ENCODE data around the gene LYL1.
"Not testable (repeated sequence)": the region's sequence is repeated elsewhere in the genome, so short reads cannot be mapped to it uniquely, and the experiment has no call there.

The LYL1 gene

DNA sequence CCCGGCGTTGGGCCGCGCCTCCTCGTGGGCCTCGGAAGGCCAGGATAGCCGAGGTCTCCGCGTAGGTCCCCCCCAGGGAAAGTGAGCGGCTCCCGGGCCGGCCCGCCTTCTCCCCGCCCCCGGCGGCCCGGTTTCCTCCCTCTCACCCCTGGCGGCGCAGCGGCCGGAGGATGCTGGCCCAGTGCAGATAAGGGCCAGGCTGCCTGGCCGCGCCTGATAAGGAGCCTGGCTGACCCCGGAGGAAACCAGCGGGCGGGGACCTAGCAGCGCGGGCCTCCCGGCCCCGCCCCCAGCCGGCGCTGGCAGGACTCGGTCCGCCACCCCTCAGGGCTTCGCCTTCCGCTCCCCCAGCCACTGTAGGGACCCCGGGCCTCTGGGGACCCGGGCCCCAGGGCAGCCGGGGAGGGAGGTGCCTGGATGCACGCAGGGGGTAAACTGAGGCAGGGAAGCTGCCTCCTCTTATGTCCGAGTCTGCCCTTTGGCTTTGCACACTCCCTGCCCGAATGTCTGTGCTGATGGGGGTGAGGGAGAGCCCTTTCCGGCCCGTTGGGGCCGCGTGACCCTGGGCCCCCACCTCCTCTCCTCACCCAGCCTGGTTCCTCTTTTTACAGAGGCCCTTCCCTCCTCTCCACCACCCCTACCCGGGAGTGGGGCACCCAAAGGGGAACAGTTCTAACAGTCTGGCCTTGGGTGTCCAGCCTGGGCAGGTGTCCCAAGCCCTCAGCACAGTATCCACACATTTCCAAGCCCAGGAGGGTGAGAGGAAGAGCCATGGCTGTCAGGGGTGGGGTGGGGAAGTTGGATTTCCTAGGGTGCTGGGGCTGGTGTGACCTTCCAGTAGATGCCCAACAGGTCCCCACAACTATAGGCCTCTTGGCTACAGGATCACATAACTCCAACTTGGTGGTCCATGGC is at the start of gene LYL1:
Gene LYL1 (minus strand): TSS at position 193 of the 915 bp plus-strand sequence. CDS start 1,687 bp downstream, outside the sequence.
- no peak for DNase-seq (ENCODE audit: low read depth in 3 of 3)

DNA sequence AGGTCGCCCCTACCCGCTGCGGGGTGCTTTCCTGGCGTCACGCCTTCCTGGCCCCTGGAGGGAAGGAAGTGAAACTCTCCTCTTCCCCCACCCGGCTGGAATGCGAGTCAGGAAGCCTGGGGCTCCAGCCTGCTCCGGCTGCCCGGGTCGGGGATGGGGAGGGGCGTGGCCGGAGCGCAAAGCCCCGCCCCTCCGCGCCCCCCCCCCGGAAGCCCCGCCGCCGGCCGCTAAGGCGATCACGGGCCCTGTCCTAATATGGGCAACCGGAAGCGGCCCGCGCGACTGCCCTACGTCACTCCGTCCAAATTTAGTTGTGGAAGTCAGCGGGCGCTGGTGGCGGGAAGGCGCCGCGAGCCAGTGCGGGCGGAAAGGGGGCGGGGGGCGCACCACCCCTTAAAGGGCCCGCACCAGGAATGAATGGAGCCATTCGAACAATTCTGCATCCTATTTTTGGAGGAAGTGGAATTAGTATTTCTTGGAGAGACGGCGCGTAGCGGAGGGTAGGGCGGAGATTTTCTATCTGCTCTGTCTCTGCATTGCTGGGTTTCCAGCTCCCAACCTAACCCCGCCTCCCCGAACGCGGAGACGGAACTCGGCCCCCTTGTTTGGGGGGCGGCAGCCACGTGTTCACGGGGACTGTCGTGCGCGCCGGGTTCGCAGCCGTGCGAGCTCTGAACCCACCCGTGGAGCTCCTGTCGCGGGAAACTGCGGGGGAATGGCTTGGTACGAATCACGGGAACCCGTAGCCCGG is 49.1 kb upstream of the LYL1 start:
- peak; percentile 90 to 96 (median 90) for DNase-seq (ENCODE audit: low read depth in 3 of 3)

DNA sequence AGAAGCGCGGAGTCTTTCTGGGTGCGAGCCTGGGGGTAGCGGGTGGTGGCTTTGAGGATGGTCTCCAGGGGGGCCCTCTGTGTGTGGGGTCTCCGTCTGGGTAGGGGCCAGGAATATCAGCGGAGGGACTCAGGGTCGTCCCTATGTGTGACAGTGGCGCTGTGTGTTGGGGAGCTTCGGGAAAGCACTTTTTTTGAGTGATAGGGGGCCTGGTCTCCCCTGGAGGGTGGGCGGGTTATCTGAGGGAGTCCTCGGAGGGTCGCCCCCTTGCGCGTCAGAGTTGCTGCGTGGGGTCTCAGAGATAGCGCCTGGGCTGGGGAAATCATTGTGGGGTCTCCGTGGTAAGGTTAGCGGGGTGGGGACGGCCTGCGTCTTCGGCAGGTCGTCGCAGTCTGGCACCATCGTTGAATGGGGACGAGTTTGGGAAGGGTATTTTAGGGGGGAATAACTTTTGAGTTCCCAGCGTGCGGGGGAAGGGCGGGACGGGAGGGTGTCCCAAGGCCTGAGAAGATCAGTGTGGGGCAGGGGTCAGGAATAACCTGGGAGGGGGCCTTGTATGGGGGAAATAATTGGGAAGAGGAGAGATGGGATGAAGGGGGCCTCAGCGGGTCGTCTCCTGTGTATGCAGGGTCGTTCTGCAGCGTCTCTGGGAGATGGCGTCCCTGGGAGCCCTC is 48.4 kb upstream of the LYL1 start:
- DNase-seq (ENCODE audit: low read depth in 3 of 3): no peak

DNA sequence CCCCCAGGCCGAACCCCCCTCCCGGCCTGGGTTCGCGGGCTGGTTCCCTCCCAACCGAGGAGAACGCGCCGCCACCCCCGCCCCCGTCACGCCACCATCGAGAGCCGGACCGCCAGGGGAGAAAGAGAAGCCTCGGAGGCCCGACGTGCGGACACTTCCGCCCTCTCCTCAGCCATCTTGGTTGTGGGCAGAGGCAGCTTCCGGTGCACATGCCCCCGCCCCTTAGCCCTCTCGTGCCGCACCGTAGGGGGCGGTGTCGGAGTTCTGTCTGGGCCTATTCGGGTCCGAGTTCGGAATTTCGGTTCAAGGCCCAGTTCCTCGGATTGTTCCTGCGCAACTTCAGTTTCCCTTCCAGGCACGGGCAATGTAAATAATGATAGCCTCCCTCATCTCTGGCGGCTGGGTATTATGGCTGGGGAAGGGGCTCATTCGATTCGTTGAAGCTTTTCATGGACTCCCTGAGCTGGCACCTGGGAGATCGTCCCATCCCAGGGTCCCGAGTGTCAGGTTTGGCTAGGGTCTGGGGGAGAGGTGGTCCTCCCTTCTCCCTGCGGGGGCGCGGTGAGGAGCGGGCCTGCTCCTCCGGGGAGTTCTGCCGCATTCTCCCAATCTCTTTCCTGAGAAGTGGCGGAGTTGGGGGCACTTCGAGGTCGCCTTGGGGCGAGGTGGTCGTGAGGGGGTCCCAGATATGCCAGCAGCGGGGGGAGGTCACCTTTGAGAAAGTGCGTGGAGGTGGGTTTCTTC is 47.7 kb upstream of the LYL1 start, which contains the start of the genes IER2 and STX10:
Gene IER2 (plus strand): TSS at position 225 of the 744 bp plus-strand sequence. CDS start 2,776 bp downstream, outside the sequence.
Gene STX10 (minus strand): TSS at position 189 of the 744 bp plus-strand sequence. CDS start 202 bp downstream, outside the sequence.
- DNase-seq (ENCODE audit: low read depth in 3 of 3): peak; percentile 84 to 93 (median 88)

DNA sequence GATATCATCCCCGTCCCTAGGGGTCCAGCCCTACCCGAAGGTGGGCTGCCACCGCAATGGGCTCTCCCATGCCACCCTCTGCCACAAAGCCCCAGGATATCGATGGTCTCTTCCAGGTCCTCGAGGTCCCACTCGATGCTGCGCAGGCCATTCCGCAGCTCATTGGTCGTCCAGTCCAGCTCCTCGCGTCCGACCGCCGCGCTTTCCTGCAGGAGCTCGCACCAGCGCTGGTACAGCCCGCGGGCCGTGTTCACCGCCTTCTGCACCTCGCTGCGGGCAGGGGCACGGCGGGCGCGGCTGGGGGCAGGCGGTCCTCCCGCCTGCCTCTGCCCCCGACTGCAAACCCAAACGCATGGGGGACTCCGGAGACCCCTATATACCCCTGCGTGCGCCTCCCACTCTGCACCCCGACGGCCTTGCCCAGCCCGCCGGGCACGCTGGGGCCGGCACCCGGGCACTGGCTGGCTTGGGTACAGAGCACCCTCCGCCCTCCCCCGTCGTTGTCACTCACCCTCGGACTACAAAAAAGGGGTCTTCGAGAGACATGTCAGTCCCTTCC is 47.0 kb upstream of the LYL1 start:
- DNase-seq (ENCODE audit: low read depth in 3 of 3): peak in 1 of 3 experiments; percentile 35

DNA sequence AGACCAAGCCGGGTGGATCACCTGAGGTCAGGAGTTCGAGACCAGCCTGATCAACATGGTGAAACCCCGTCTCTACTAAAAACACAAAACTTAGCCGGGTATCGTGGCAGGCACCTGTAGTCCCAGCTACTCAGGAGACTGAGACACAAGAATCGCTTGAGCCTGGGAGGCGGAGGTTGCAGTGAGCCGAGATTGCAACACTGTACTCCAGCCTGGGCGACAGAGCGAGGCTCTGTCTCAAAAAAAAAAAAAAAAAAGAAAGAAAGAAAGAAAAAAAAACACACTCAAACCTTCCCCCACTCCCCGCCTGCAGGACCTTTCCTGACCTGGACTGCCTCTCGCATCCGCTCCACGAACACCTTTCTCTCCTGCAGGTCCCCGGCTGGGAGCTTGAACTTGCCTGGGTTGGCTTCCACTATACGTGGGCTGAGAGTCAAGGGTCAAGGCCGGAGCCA is 46.5 kb upstream of the LYL1 start:
- DNase-seq (ENCODE audit: low read depth in 3 of 3): not testable (repeated sequence)

DNA sequence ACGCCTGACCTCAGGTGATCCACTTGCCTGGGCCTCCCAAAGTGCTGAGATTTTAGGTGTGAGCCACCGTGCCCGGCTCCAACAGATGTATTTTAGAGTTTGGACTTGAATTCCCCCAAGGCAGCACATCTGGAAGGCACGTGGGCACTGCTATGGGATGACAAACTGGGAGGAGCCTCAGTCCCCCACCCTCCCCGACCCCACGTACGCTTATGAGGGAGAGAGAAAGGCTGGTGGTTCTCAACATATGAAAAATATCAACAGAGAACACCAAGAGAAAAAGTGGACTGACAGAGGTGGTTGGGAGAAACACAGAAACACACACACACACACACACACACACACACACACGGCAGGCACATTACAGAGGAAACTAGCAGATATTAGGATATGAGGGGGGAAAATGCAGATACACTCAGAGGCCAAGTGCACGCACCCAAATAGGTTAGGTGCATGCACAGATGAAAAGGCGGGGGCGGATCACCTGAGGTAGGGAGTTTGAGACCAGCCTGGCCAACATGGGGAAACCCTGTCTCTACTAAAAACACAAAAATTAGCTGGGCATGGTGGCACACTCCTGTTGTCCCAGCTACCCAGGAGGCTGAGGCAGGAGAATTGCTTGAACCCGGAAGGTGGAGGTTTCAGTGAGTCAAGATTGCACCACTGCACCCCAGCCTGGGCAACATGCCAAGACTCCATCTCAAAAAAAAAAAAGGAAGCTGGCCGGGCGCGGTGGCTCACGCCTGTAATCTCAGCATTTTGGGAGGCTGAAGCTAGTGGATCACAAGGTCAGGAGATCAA is 44.3 kb upstream of the LYL1 start:
- DNase-seq (ENCODE audit: low read depth in 3 of 3): no peak

DNA sequence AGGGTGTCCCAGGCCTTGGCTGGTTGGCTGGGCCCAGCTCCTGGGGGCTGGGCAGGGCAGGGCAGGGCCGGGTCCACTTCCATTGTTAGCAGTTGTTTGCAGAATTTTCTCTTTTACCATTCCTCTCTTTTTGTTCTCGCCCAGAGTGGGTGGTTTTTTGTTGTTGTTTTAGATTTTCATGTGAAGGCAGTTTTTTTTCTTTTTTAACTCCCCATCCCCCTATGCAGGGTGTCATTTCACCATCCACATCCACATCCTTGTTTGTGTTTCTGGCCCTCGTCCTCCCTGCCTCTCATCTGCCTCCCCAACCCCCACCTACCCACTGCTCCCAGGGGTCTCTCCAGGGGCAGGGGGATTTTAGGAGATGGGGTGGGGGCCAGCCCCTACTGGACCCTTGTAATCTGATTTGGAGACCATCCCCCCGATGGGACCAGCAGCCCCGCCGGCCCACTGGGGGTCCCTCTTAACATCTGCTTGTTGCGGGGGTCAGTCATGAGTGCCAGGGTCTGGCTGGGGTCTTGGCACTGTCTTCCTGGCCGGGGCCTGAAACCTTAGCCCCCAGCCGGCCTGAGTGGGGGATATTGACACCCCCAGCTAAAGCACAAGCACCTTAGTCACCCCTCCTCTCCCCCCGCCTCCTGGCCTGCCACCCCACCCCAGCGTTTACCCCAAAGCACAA is 37.1 kb upstream of the LYL1 start:
- DNase-seq (ENCODE audit: low read depth in 3 of 3): no peak

DNA sequence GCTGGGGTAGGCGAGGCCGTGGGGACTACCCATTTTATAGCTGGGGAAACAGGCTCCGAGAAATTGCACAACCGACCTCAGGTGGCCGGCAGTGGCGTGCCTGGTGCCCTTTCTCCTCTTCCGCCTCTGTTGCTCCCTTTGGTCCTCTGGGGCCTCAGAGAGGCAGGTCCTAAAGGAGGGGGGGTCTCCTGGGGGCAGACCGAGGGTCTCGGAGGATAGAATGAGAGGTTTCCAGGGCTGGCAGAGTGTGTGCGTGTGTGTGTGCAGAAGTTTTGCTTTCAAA is 36.2 kb upstream of the LYL1 start:
- no peak for DNase-seq (ENCODE audit: low read depth in 3 of 3)

DNA sequence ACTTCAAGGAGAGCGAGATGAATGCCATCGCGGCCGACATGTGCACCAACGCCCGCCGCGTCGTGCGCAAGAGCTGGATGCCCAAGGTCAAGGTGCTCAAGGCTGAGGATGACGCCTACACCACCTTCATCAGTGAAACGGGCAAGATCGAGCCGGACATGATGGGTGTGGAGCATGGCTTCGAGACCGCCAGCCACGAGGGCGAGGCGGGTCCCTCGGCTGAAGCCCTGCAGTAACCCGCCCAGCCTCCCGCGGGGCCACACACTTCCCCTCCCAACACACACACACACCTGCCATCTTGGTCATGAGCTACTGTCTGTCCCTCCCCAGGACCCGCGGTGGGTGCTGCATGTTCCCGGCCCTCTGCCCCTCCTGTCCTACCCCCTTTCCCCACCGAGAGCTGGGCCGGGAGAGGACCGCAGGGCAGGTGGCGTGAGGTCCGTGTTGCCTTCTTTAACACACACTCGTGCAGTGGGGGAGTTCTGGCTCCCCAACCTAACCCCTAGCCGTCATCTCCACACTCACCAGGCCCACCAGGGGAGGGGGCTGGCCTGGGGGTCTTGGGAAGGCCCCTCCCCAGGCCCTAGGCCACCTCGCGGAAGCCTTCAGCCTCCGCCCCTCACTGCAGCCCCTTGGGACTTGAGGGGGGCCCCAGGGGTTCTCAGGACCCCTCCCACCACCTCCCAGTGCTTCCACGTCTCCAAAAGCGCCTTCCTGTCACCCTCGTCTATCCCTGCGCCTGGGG is 35.7 kb upstream of the LYL1 start:
- no peak for DNase-seq (ENCODE audit: low read depth in 3 of 3)

DNA sequence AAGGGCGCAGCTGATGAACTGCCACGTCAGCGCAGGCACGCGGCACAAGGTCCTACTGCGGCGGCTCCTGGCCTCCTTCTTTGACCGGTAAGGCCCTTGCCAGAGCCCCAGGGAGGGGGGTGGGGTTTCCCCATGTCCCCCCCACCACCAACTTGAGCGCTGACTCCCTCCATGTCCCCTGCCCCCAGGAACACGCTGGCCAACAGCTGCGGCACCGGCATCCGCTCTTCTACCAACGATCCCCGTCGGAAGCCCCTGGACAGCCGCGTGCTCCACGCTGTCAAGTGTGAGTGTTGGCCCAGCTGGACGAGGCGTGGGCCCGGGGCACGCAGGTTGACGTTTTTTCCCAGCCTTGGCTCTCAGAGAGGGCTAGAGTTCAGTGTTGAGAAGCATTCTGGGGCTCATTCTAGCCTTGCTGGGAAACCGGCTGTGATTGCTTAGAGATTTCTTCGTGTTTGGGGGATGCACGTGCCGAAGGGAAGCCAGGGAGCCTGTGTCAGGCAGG is 34.7 kb upstream of the LYL1 start:
- DNase-seq (ENCODE audit: low read depth in 3 of 3): no peak

DNA sequence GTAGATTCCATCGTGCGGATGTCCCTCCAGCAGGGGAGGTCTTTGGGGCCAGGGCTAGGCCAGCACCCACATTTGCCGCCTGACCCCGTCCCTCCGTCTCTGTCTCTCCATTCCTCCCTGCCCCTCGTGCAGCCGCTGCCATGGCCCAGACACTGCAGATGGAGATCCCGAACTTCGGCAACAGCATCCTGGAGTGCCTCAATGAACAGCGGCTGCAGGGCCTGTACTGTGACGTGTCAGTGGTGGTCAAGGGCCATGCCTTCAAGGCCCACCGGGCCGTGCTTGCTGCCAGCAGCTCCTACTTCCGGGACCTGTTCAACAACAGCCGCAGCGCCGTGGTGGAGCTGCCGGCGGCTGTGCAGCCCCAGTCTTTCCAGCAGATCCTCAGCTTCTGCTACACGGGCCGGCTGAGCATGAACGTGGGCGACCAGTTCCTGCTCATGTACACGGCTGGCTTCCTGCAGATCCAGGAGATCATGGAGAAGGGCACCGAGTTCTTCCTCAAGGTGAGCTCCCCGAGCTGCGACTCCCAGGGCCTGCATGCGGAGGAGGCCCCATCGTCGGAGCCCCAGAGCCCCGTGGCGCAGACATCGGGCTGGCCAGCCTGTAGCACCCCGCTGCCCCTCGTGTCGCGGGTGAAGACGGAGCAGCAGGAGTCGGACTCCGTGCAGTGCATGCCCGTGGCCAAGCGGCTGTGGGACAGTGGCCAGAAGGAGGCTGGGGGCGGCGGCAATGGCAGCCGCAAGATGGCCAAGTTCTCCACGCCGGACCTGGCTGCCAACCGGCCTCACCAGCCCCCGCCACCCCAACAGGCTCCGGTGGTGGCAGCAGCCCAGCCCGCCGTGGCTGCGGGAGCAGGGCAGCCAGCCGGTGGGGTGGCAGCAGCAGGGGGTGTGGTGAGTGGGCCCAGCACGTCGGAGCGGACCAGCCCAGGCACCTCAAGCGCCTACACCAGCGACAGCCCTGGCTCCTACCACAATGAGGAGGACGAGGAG is 32.7 kb upstream of the LYL1 start:
- no peak for DNase-seq (ENCODE audit: low read depth in 3 of 3)

DNA sequence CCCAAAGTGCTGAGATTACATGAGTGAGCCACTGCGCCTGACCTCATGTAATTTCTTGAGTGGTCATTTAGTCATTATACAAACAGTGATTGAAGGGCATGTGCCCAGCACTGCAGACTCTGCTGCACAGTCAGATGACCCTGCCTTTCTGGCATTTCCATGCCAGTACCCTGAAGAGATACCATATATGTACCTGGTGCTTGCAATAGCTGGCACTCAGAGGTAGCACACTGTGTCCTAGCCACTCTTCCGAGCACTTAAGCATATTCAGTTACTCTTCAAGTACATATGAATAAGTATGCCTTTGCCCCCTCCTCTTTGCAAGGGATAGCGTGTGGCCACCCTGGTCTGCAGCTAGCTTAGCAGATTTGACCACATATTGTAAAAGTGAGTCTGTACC is 32.0 kb upstream of the LYL1 start:
- DNase-seq (ENCODE audit: low read depth in 3 of 3): no peak

DNA sequence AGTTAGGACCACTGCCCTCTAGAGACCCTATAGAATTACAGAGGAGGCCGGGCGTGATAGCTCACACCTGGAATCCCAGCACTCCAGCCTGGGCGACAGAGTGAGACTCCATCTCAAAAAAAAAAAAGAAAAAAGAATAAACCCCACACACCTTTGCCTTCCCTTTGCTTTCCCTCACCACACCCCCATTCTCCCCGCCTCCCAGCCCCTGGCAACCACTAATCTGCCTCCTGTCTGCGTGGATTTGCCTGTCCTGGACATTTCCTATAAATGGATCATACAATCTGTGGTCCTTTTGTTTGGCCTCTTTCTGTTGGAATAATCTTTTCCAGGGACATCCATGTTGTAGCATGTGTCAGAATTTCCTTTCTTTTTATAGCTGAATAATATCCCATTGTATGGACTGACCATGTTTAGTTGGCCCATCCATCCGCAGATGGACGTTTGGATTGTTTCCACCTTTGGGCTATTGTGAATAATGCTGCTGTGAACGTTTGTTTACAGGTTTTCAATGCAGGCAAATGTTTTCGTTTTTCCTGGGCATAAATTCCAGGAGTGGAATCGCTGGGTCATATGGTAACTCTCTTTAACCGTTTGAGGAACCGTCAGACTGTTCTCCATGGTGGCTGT is 30.7 kb upstream of the LYL1 start:
- no peak for DNase-seq (ENCODE audit: low read depth in 3 of 3)

DNA sequence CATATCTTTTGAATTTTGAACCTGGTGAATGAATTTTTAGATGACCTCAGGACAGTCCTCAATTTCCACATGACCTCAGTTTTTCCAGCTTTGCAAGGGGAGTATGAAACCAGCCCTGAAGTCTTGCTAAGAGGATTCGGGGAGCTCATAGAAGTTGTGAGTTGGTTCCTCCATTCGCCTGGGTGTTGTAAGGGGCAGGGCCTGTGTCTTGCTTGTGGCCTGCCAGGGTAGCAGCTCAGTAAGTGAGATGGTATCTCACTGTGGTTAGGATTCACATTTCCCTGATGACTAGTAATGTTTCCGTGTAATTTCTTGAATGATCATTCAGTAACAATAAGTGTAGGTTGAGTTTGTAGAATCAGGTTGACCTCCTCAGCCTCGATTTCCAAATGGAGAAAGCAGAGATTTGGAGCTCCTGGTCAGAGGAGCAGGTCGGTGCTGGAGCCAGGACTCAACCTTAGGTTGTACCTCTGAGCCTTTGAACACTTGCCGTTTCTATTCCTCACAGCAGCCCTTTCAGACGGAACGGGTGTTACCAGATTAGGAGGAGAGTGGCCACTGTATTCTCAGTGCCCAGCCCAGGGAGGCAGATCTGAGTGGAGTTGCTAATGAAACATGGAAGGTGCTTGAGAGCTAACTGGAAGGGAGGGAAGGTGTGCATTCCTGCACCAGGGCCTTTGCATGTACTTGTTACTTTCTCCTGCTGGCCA is 30.0 kb upstream of the LYL1 start:
- DNase-seq (ENCODE audit: low read depth in 3 of 3): peak in 1 of 3 experiments; percentile 70

DNA sequence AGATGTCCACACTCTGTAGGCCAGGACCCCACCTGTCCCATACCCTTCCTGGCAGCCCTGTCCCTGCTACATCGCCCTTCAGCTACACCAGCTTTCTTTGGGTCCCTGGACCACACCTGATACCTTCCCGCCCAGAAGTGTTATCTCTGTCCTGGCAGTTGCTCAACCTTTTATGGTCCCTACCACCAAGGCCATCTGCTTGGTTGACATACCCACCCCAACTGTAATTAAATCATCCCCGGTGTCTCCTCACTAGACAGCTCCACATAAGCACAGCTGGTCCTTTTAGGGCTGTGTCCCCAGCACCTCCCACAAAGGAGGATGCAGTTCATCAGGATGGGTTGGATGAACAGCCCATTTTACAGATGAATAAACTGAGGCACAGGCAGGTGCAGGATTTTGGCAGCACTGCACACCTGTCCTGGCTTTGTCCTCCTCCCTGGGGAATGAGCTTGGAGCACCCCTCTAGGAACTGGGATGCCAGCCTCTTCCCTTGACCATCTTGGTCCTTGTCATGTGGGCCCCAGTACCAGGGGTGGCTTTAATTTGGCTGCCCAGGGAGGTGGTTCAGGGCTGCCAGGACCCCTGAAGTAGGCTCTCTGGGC is 28.3 kb upstream of the LYL1 start:
- DNase-seq (ENCODE audit: low read depth in 3 of 3): no peak
